ENCODE measurements around the gene PCCA.

- TF ChIP-seq RAD21 (CRISPR knock-in tag; IDR thresholded peaks at IDR 0.05) (no peak), MYNN (CRISPR knock-in tag; IDR thresholded peaks at IDR 0.05; ENCODE audit: low read depth) (no peak), ZNF274 (CRISPR knock-in tag; IDR thresholded peaks at IDR 0.05) (no peak), HDAC2 (CRISPR knock-in tag; IDR thresholded peaks at IDR 0.05) (no peak), ATF3 (CRISPR knock-in tag; IDR thresholded peaks at IDR 0.05) (no peak), PHF21A (CRISPR knock-in tag; IDR thresholded peaks at IDR 0.05) (no peak), ETV5 (CRISPR knock-in tag; IDR thresholded peaks at IDR 0.05; ENCODE audit: borderline replicate concordance) (no peak)
Observed at GRCh38 chr13:100398360-100398759, 309.5 kb downstream of the PCCA start.
